Measurements from ENCODE around the gene CHKA.

Gene CHKA

GRCh38 chr11:68142441-68143309 is 21.5 kb upstream of the CHKA start:
- no peak for DNase-seq (ENCODE audit: low spot score)

- no peak for DNase-seq (ENCODE audit: low spot score)
Measured at GRCh38 chr11:68142028-68142412, 20.8 kb upstream of the CHKA start.

- no peak for DNase-seq (ENCODE audit: low spot score)
Measured at GRCh38 chr11:68141246-68142027, 20.2 kb upstream of the CHKA start.

DNA sequence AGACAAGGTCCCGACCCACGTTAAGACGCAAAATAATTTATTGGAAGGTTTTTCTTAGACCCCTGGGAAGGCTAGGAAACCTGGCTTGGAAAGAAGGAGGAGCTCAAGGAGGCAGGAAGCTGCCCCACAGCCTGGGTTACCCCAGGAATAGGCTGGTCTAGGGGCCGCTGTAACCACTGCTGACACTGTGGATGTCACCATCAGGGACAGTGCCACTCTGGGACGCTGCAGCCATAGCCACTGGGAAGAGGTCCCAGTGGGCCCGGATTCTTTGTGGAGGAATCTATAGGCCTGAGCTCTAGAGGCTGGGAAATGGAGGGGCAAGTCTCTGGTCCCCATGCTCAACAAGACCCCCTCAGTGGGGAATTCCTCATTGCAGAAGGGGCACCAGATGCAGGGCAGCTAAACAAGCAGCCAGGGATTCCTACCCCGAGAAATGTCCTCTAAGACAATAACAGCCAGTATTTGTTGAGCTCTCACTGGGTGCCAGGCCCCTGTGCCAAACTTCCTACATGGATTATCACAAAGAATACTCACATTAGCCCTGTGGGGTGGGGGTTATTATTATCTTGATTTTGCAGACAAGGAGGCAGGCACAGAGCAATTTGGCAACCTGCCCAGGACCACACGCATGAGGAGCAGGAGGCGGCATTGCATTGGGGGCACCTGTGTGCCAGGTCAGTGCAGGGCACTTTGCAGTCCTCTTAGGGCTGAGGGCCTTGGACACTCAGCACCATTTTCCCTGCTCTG is 19.5 kb upstream of the CHKA start:
- no peak for DNase-seq (ENCODE audit: low spot score)

GRCh38 chr11:68138237-68138636 is 17.0 kb upstream of the CHKA start:
- no peak for DNase-seq (ENCODE audit: low spot score)

DNA sequence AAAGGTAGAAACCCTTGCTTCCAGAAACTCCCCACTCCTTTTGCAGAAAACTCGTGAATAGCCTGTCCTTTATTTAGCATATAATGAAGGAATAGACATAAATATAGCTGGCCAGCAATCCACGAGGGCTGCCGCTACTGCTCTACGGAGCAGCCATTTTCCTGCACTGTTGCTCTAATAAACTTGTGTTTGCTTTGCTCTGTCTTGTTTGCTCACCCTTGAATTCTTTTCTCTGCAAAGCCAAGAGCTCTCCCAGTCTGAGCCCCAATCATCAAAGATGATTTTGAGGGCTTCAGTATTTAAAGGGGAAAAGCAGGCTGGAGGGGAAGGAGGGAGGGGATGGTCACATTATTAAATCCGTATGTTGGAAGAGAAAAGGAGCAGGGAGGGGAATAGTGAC is 16.6 kb upstream of the CHKA start:
- no peak for DNase-seq (ENCODE audit: low spot score)

DNA sequence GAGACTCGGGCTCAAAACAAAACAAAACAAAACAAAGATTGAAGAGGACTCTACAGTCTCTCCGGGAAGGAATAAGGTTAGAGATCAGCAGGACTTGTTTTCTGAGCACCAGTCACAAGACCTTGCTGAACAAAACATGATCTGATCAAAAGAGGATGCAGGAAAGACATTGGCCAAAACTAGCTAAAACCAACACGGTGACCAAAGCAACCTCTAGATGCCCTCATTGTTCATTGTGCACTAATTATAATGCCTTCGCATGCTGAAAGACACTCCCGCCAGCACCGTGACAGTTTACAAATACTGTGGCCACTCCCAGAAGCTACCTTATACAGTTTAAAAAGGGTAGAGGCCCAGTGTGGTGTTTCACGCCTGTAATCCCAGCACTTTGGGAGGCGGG is 15.7 kb upstream of the CHKA start:
- DNase-seq (ENCODE audit: low spot score): no peak

DNA sequence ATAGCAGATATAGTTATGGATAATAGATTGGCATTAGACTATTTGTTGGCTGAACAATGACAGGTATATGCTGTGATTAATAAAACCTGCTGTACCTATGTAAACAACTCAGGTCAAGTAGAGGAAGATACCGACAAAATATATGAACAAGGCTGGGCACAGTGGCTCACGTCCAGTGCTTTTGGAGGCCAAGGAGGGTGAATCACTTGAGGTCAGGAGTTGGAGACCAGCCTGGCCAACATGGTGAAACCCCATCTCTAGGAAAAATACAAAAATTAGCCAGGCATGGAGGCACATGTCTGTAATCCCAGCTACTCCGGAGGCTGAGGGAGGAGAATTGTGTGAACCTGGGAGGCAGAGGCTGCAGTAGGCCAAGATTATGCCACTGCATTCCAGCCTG is 14.0 kb upstream of the CHKA start:
- no peak for DNase-seq (ENCODE audit: low spot score)

- DNase-seq (ENCODE audit: low spot score): no peak
Measured at GRCh38 chr11:68133761-68134160, 12.6 kb upstream of the CHKA start.

- no peak for DNase-seq (ENCODE audit: low spot score)
Measured at GRCh38 chr11:68130121-68130520, 8.9 kb upstream of the CHKA start.

DNA sequence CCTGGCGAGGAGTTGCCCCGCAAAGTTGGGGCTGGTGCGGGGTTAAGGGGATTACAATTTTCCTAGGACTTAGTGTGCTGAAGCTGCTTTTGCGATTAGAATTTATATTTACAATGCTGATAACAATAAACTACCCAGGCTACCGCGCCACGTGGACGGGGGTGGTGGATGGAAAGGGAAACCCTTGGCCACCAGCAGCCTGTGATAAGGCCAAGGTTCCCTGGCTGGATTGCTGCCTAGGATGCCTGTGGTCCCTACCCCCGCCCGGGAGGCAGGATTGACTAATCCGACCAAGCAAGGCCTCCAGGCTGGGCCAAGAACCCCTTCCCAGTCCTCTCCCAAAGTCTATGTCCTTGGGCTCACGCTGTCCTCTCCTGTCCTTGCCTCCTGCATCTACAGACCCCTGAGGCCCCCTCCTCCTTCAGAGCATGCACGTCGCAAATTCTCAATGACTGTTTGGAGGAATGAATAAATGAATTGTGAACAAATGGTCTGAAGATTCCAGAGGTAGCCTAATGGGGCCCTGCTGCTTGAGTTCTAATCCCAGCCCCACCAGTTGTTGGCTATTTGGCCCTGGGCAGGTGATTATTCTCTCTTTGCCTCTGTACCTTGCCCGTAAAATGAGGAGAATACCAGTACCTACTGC is 7.6 kb upstream of the CHKA start:
- DNase-seq (ENCODE audit: low spot score): no peak

DNA sequence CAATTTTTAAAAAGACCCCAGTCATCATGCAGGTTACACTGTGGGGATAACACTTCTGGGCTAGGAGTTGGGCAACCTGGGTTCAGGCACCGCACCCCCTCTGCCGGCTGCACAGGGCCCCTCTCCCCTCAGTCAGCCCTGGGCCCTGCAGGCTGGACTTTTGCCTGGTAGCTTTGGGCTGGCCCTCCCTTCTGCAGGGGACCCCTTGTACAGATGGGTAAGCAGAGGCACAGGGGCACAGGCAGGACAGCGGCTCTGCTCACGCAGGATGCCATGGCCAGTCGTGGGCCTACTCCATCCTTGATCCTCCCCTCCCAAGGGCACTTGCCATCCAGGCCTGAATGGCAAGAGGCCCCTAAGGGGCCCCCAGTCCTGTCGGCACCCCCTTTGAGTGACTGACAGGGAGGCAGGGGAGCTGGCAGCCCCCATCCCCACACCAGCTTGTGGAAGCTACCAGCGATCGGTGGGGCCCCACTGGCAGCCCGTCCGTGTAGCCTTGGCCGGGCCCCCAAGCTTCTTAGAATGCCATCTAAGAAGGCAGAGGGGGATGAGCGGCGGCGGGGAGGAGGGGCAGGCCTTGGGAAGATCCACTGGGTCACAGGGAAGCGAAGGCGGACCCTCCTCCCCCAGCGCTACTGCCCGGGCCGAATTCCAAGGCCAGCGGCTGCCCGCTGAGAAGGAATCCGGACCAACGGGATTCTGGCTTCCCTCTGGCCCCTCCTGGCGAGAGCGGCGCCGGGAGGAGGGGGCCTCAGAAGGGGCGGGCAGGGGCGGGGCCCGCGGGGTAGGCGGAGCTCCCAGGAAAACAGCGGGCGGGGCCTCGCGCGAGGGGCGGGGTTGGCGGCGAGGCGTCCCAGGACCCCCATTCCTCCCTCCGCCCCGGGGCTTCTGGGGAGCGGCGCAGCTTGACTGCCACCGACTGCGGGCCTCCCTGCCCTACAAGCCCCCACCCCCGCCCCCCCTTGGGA is 6.8 kb upstream of the CHKA start:
- no peak for DNase-seq (ENCODE audit: low spot score)

GRCh38 chr11:68125164-68125563 is 4.0 kb upstream of the CHKA start:
- no peak for DNase-seq (ENCODE audit: low spot score)

DNA sequence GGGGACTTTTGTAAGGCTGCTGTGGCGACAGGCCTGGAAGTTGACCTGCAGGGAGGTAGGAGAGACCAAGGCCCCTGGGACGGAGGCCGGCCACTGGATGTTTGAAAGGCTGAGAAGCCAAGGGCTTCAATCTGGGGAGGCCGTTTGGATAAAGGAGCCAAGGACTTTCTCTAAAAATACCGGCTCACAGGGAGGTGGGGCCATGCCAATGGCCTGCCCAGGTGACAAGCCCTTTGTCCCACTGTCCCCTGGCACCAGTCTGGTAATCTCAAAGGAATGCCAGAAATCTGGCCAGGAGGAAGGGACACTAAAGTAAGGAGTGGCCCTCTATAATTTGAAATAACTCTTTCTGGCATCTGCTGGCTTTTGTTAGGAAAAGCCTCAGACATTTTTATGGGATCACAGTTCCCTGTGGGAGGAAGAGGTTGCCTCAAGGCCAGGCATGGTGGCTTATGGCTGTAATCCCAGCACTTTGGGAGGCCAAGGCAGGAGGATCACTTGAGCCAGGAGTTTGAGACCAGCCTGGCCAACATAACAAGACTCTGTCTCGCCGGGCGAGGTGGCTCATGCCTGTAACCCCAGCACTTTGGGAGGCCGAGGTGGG is 1.9 kb upstream of the CHKA start:
- DNase-seq (ENCODE audit: low spot score): no peak

DNA sequence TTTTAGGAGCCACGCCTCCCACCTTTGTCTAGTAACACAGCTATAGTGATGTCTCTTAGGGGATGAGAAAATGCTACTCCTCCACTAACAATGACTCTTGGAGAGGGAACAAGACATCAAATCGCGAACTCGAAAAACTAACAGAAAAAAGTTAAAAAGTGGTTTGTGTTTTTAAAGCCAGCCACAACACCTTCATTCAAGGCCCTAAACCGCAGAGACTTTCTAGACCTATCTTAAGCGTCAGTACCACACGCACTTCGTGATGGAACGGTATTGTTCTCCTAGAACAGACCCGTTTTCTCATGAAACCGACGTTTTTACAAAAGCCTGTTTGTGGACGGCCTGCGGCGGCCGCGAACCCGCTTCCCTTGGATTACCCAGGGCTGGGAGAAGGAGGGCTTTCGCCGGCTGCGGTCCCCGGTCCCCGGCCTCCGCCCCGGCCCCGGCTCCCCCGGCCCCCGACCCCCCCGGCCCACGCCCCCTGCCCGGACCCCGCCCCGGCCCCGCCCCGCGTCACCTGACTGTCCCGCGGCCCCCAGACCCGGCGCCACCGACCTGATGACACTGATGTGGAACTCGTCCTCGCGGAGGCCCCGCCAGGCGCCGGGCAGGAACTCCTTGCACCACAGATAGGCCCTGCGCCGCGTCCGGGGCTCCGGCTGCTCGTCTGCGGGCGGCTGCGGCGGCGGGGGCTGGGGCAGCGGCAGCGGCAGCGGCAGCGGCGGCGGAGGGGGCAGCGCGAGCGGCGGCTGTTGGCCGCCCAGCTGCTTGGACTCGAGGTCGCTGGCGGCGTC is 718 bp downstream of the CHKA start:
- peak; percentile 80 for DNase-seq (ENCODE audit: low spot score)

DNA sequence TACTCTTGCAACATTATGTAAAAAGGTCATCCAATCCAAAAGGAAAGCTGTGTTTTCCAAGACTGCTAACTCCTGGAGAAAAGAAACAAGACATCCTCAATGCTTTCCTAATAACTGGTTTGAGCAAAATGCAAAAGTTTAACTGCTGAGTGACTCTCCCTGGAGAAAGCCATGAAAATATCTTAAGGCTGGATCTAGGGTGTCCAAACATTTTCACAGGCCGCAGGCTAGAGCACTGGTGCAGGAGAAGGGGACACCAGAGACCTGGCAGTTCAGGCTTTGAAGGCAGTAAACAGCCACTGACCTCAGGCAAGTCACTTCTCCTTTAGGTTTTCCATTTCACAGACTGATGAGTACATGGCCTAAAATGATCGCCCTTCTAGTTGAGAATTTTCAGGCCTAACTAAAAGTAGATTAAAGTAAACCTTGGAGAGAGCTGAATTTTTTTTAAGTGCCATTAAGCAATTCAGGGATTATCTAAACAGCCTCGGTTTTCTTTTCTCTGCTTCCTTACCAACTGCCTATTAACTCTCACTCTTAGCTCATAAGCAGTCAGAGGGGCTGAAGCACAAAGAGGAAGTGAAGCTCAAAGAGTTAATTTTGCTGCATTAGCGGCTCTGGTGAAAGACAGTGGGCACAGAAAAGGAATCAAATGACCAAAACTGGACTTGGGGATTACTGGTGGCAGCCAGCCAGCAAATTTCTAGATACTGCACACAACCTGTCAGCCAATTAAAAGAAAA is 2.3 kb downstream of the CHKA start:
- DNase-seq (ENCODE audit: low spot score): no peak

DNA sequence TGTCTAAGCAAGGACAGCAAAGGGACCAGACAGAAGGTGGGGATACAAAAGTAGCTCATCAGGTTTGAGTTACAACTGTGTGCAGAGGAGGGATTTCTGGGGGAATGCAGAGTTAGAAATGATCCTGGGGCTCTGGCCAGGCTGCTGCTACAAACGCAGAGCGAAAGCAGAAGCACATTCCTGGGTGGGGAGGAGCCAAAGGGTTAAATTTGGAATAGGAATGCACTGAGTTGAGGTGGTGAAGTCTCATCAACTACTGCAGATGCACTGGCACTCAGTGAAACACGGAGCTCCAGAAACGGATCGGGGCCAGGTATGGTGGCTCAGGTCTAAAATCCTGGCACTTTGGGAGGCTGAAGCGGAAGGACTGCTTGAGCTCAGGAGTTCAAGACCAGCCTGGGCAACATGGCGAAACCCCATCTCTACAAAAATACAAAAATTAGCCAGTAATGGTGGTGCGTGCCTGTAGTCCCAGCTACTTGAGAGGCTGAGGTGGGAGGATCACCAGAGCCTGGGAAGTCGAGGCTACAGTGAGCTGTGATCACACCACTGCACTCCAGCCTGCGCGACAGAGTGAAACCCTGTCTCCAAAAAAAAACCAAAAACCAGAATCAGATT is 3.2 kb downstream of the CHKA start:
- DNase-seq (ENCODE audit: low spot score): no peak

DNA sequence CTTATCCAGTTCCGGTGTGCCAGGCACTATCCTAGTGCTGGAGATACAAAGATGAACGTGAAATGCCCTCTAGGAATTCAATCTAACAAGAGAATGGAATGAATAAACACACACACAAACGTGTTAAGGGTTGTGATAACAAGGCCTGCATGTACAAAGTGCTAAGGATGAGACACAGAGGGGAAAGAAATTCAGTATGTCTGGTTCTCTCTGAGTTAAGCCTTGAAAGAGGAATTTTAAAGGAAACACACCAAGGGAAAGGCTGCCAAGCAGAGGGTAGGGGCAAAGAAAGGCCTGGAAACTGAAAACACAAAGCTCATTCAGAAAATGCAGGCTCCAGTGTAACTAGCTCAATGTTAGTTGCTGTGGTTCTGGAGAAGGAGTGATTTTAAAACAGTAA is 4.2 kb downstream of the CHKA start:
- no peak for DNase-seq (ENCODE audit: low spot score)

- no peak for DNase-seq (ENCODE audit: low spot score)
Measured at GRCh38 chr11:68116126-68116525, 5.1 kb downstream of the CHKA start.

All from D341Med (cell line).